IPS DF 4.7 (cell line): ENCODE measurements around the gene UBE2E1.
"Not testable (repeated sequence)": the region's sequence is repeated elsewhere in the genome, so short reads cannot be mapped to it uniquely, and the experiment has no call there.

Experiments used
- DNase-seq: peaks from one replicate; pipeline ENCODE4 v3.0.0-alpha.2; 2013; ENCODE audit warnings: low spot score; ENCODE audit errors: extremely low read depth

Gene UBE2E1

GRCh38 chr3:23877329-23877980, 71.7 kb downstream of the UBE2E1 start:
- no peak for DNase-seq

GRCh38 chr3:23879485-23879884, 73.7 kb downstream of the UBE2E1 start:
- no peak for DNase-seq

GRCh38 chr3:23880703-23881339, 75.1 kb downstream of the UBE2E1 start:
- no peak for DNase-seq

GRCh38 chr3:23881993-23882392, 76.2 kb downstream of the UBE2E1 start:
- DNase-seq: not testable (repeated sequence)

GRCh38 chr3:23882487-23882918, 76.7 kb downstream of the UBE2E1 start:
- no peak for DNase-seq

- no peak for DNase-seq
These were observed 78.7 kb downstream of the UBE2E1 start for GRCh38 chr3:23884481-23884880.

GRCh38 chr3:23885210-23885609, 79.5 kb downstream of the UBE2E1 start:
- DNase-seq: no peak

- no peak for DNase-seq
These were observed 80.6 kb downstream of the UBE2E1 start for GRCh38 chr3:23886311-23886710.

GRCh38 chr3:23888617-23889228, 83.0 kb downstream of the UBE2E1 start:
- DNase-seq: no peak

GRCh38 chr3:23889386-23889785, 83.6 kb downstream of the UBE2E1 start:
- DNase-seq: no peak

GRCh38 chr3:23889950-23890349, 84.2 kb downstream of the UBE2E1 start:
- DNase-seq: no peak

- DNase-seq: no peak
These were observed 88.7 kb downstream of the UBE2E1 start for GRCh38 chr3:23894254-23895061.

- DNase-seq: no peak
These were observed 89.4 kb downstream of the UBE2E1 start for GRCh38 chr3:23895181-23895580.

GRCh38 chr3:23900744-23901143, 95.0 kb downstream of the UBE2E1 start:
- DNase-seq: no peak

GRCh38 chr3:23904545-23904944, 98.8 kb downstream of the UBE2E1 start:
- DNase-seq: no peak

GRCh38 chr3:23909341-23909740, 103.6 kb downstream of the UBE2E1 start:
- DNase-seq: no peak

- DNase-seq: no peak
These were observed 105.6 kb downstream of the UBE2E1 start for GRCh38 chr3:23911397-23911796.

GRCh38 chr3:23912335-23912734, 106.6 kb downstream of the UBE2E1 start:
- DNase-seq: not testable (repeated sequence)

GRCh38 chr3:23913182-23913581, 107.4 kb downstream of the UBE2E1 start:
- DNase-seq: no peak

GRCh38 chr3:23913873-23914743, 108.4 kb downstream of the UBE2E1 start:
- no peak for DNase-seq

- no peak for DNase-seq
These were observed 109.9 kb downstream of the UBE2E1 start for GRCh38 chr3:23915537-23916108.
